ENCODE measurements around the gene STRN.
"Not testable (repeated sequence)": the region's sequence is repeated elsewhere in the genome, so short reads cannot be mapped to it uniquely, and the experiment has no call there.

STRN gene

GRCh38 chr2:37000318-37000717 is 34.0 kb upstream of the STRN start:
- peak; percentile 37 for DNase-seq (ENCODE audit: low read depth)
- TF ChIP-seq CTCF (conservative IDR thresholded peaks at IDR 0.05; ENCODE audit: control insufficient read depth, insufficient read depth, low read depth, low read length) = no peak
- H3K4me3 ChIP-seq (ENCODE audit: control insufficient read depth, low read depth, low read length) = no peak overlapping the region

- not testable (repeated sequence) for H3K4me3 ChIP-seq (ENCODE audit: control insufficient read depth, low read depth, low read length); DNase-seq (ENCODE audit: low read depth)
These were observed 33.1 kb upstream of the STRN start for GRCh38 chr2:36999416-36999815.

- H3K4me3 ChIP-seq (ENCODE audit: control insufficient read depth, low read depth, low read length) = no peak overlapping the region
- peak; percentile 85 for DNase-seq (ENCODE audit: low read depth)
- TF ChIP-seq CTCF (conservative IDR thresholded peaks at IDR 0.05; ENCODE audit: control insufficient read depth, insufficient read depth, low read depth, low read length) = no peak
These were observed 27.7 kb upstream of the STRN start for GRCh38 chr2:36993841-36994620.

GRCh38 chr2:36988008-36988407 is 21.7 kb upstream of the STRN start:
- DNase-seq (ENCODE audit: low read depth) = no peak
- TF ChIP-seq CTCF (conservative IDR thresholded peaks at IDR 0.05; ENCODE audit: control insufficient read depth, insufficient read depth, low read depth, low read length) = no peak
- no peak overlapping the region for H3K4me3 ChIP-seq (ENCODE audit: control insufficient read depth, low read depth, low read length)

GRCh38 chr2:36982467-36982866 is 16.1 kb upstream of the STRN start:
- TF ChIP-seq CTCF (conservative IDR thresholded peaks at IDR 0.05; ENCODE audit: control insufficient read depth, insufficient read depth, low read depth, low read length) = no peak
- no peak for DNase-seq (ENCODE audit: low read depth)
- H3K4me3 ChIP-seq (ENCODE audit: control insufficient read depth, low read depth, low read length) = no peak overlapping the region

GRCh38 chr2:36981911-36982310 is 15.6 kb upstream of the STRN start:
- no peak for DNase-seq (ENCODE audit: low read depth)
- H3K4me3 ChIP-seq (ENCODE audit: control insufficient read depth, low read depth, low read length) = no peak overlapping the region
- no peak for TF ChIP-seq CTCF (conservative IDR thresholded peaks at IDR 0.05; ENCODE audit: control insufficient read depth, insufficient read depth, low read depth, low read length)

- not testable (repeated sequence) for H3K4me3 ChIP-seq (ENCODE audit: control insufficient read depth, low read depth, low read length); DNase-seq (ENCODE audit: low read depth)
These were observed 12.7 kb upstream of the STRN start for GRCh38 chr2:36979007-36979406.

GRCh38 chr2:36976065-36976464 is 9.7 kb upstream of the STRN start:
- H3K4me3 ChIP-seq (ENCODE audit: control insufficient read depth, low read depth, low read length) = no peak overlapping the region
- no peak for TF ChIP-seq CTCF (conservative IDR thresholded peaks at IDR 0.05; ENCODE audit: control insufficient read depth, insufficient read depth, low read depth, low read length)
- DNase-seq (ENCODE audit: low read depth) = no peak

Data from fibroblast of mammary gland (primary cell).